NB4 (cell line): ENCODE measurements around the gene KLF7.

Experiments used
- DNase-seq: peaks from one replicate; pipeline ENCODE4 v3.0.0; 2010; ENCODE audit warnings: low read depth
- H3K4me3 ChIP-seq: one replicate; pipeline ENCODE4 v1.5.1; 2011; ENCODE audit warnings: mild to moderate bottlenecking, low read depth, low read length, moderate library complexity
- MYC ChIP-seq: IDR thresholded peaks from 2 replicates; pipeline ENCODE4 v1.6.1; 2011; ENCODE audit warnings: low read depth, low read length
- POLR2A ChIP-seq: IDR thresholded peaks from 2 replicates; pipeline ENCODE4 v1.6.1; 2011; ENCODE audit warnings: mild to moderate bottlenecking; ENCODE audit not compliant: insufficient read length; ENCODE audit errors: extremely low read depth
- TF ChIP-seq, protein P1 (sequence below): IDR thresholded peaks from one replicate; pipeline ENCODE4 v1.5.1; 2012; ENCODE audit warnings: low read depth, low read length
- TF ChIP-seq, protein P2 (sequence below): IDR thresholded peaks from 2 replicates; pipeline ENCODE4 v1.6.1; 2011; ENCODE audit warnings: low read depth, low read length

The KLF7 gene

DNA sequence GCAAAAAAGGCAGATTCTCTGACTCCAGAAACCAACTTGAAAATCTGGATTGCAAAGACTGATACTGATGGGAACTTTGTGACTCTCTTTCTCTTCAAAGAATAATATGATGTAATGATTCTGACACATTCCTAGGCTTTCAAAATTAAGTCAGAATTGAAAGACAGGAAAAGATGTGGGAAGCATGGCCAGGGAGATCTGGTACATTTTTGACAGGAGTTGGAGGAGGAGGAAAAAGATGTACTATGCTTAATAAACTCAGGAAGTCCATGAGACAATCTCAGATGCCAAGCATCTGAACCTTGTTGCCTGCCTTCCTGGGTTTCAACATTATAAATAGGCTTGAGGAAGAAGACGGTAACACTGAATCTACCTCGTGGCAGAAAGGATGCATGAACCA, 34.2 kb downstream of the KLF7 start:
- no peak overlapping the region for H3K4me3 ChIP-seq
- DNase-seq: no peak
- TF ChIP-seq POLR2A: no peak
- TF ChIP-seq MYC: no peak
- TF ChIP-seq, protein P1, sequence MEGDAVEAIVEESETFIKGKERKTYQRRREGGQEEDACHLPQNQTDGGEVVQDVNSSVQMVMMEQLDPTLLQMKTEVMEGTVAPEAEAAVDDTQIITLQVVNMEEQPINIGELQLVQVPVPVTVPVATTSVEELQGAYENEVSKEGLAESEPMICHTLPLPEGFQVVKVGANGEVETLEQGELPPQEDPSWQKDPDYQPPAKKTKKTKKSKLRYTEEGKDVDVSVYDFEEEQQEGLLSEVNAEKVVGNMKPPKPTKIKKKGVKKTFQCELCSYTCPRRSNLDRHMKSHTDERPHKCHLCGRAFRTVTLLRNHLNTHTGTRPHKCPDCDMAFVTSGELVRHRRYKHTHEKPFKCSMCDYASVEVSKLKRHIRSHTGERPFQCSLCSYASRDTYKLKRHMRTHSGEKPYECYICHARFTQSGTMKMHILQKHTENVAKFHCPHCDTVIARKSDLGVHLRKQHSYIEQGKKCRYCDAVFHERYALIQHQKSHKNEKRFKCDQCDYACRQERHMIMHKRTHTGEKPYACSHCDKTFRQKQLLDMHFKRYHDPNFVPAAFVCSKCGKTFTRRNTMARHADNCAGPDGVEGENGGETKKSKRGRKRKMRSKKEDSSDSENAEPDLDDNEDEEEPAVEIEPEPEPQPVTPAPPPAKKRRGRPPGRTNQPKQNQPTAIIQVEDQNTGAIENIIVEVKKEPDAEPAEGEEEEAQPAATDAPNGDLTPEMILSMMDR: no peak
- TF ChIP-seq, protein P2, sequence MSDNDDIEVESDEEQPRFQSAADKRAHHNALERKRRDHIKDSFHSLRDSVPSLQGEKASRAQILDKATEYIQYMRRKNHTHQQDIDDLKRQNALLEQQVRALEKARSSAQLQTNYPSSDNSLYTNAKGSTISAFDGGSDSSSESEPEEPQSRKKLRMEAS: no peak

GRCh38 chr2:207130958-207131521, 34.7 kb downstream of the KLF7 start:
- DNase-seq: no peak
- H3K4me3 ChIP-seq: no peak overlapping the region
- TF ChIP-seq POLR2A (no peak), MYC (no peak)
- TF ChIP-seq, protein P2: no peak
- TF ChIP-seq, protein P1: no peak

- H3K4me3 ChIP-seq: no peak overlapping the region
- DNase-seq: no peak
- TF ChIP-seq POLR2A: no peak
- TF ChIP-seq, protein P2: no peak
- no peak for TF ChIP-seq MYC
- TF ChIP-seq, protein P1: no peak
Observed at GRCh38 chr2:207129821-207130220, 35.9 kb downstream of the KLF7 start.

DNA sequence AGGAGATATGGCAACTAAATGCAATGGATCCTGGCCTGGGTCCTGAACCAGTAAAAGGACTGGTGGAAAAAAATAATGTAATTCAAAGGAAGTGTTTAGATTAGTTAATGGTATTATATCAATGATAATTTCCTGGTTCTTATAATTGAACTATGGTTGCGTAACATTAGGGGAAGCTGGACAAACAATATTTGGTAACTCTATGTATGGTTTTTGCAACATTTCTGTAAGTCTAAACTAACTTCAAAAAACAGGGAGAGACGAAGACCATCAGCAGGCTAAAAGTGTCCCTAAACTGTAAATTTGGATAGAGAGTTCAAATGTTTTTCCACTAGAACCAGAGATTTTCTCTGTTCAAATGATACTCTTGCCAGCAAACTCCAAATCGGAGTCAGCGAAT, 36.9 kb downstream of the KLF7 start:
- TF ChIP-seq, protein P1: no peak
- no peak for TF ChIP-seq POLR2A
- H3K4me3 ChIP-seq: no peak overlapping the region
- DNase-seq: no peak

DNA sequence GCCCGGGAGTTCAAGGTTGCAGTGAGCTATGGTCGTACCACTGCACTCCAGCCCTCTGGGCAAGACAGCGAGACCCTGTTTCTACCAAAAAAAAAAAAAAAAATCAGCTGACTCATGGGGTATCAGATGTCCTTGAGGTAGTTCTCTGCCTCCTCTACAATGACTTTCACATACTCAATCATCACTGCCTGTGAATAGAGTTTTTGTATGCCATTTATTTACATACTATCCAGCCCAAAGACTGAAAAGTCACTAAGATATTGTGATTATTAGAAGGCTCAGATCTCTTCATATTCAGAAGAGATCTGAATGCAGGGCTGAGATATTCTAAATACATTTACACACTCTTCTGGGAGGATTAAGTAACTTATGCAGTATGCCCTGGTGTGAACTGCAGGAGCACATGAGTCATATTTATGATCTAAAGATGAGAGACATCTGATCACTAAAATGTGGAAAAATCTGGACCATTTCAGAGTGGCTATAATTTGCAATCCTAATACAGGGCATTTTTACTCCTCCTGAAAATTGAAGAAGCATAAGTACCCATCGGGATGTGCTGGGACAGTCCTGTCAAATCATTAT, 38.9 kb downstream of the KLF7 start:
- H3K4me3 ChIP-seq: no peak overlapping the region
- TF ChIP-seq POLR2A (no peak), MYC (no peak)
- TF ChIP-seq, protein P1: no peak
- TF ChIP-seq, protein P2: no peak
- no peak for DNase-seq
